A549 (cell line): ENCODE measurements around the gene WWC1. TPM values are rescaled to one million over a fixed set of nuclear protein-coding genes. Genes with fewer than 3 reads are reported as not detected.

ENCODE experiments used
- ATAC-seq, 2 experiments: fragments of 200-7000 bp in 1 of 2; fragments of >200 bp in 1 of 2; cut with Nextera tagmentation in 1 of 2; cut with Tn5 transposase in 1 of 2; 3 replicates each; pipeline versions ENCODE4 v1.8.0 to v1.9.1; 2018 to 2020; ENCODE audit warnings: mild to moderate bottlenecking in 1 of 2, moderate library complexity in 1 of 2
- CTCF ChIA-PET: fragments of 300-600 bp; sonication (Branson Sonifier 250); formaldehyde crosslinking; extraction: SDS; loops from one replicate; lab custom pipeline; 2021; ENCODE audit warnings: antibody characterized with exemption, inconsistent platforms; lab: Yijun Ruan, JAX
- POLR2A ChIA-PET: fragments of 350-600 bp; formaldehyde crosslinking; extraction: SDS; loops from one replicate; lab custom pipeline; 2021; ENCODE audit warnings: antibody characterized with exemption, inconsistent platforms; lab: Yijun Ruan, JAX
- DNase-seq, 2 experiments: peaks; one replicate each; pipeline versions ENCODE4 v3.0.0 to v3.0.0-alpha.2; 2011 to 2016; ENCODE audit warnings: low read depth in 1 of 2, low spot score in 1 of 2
- FAIRE-seq: peaks from 2 replicates; lab custom pipeline; 2011; peaks lifted over from hg19 to GRCh38; lab: Jason Lieb, UNC
- H3K27ac ChIP-seq, 2 experiments: fragments of >200 bp; sonication (Bioruptor Twin); formaldehyde crosslinking; 3 replicates each; pipeline ENCODE4 v1.5.1; 2016 to 2017
- H3K4me1 ChIP-seq: fragments of >200 bp; sonication (Bioruptor Twin); formaldehyde crosslinking; 3 replicates; pipeline ENCODE4 v1.6.1; 2016
- H3K4me2 ChIP-seq: fragments of >200 bp; sonication (Bioruptor Twin); formaldehyde crosslinking; 3 replicates; pipeline ENCODE4 v1.6.1; 2016
- H3K4me3 ChIP-seq: fragments of >200 bp; sonication (Bioruptor Twin); formaldehyde crosslinking; 3 replicates; pipeline ENCODE4 v1.5.1; 2016
- H3K9me3 ChIP-seq: fragments of >200 bp; sonication (Bioruptor Twin); formaldehyde crosslinking; 3 replicates; pipeline ENCODE4 v1.6.1; 2016
- CBX2 ChIP-seq: fragments of 200-600 bp; sonication (generic); IDR thresholded peaks from 2 replicates; pipeline ENCODE4 v1.6.1; 2016; ENCODE audit warnings: low read depth, mild to moderate bottlenecking, borderline replicate concordance
- CBX8 ChIP-seq: fragments of 200-600 bp; sonication (generic); IDR thresholded peaks from 2 replicates; pipeline ENCODE4 v1.6.1; 2016
- CHD2 ChIP-seq: fragments of 150-350 bp; IDR thresholded peaks from 2 replicates; pipeline ENCODE4 v1.6.1; 2014; ENCODE audit warnings: low read length; ENCODE audit not compliant: partially characterized antibody
- CHD4 ChIP-seq: fragments of 200-600 bp; sonication (generic); IDR thresholded peaks from 2 replicates; pipeline ENCODE4 v1.6.1; 2016; ENCODE audit warnings: antibody characterized with exemption, mild to moderate bottlenecking, borderline replicate concordance
- EHF ChIP-seq: fragments of 250-450 bp; sonication (Bioruptor Pico); IDR thresholded peaks from 2 replicates; pipeline ENCODE4 v1.5.0; 2020; ENCODE audit warnings: mild to moderate bottlenecking
- EHMT2 ChIP-seq: fragments of 200-600 bp; sonication (generic); IDR thresholded peaks from 2 replicates; pipeline ENCODE4 v1.6.1; 2016; ENCODE audit warnings: antibody characterized with exemption, low read depth, mild to moderate bottlenecking, moderate library complexity
- FOSB ChIP-seq: fragments of 250-450 bp; sonication (Bioruptor Pico); IDR thresholded peaks from 2 replicates; pipeline ENCODE4 v1.5.0; 2020; ENCODE audit warnings: mild to moderate bottlenecking, moderate library complexity
- GATA3 ChIP-seq: IDR thresholded peaks from 2 replicates; pipeline ENCODE4 v1.6.1; 2012; ENCODE audit warnings: borderline replicate concordance
- HOXB5 ChIP-seq: fragments of 250-450 bp; sonication (Bioruptor Pico); IDR thresholded peaks from 2 replicates; pipeline ENCODE4 v1.5.0; 2020; ENCODE audit warnings: mild to moderate bottlenecking, moderate library complexity
- MAZ ChIP-seq: fragments of 150-350 bp; IDR thresholded peaks from 2 replicates; pipeline ENCODE4 v1.6.1; 2014; ENCODE audit warnings: antibody characterized with exemption, low read depth, low read length, borderline replicate concordance
- NFE2L2 ChIP-seq: fragments of 150-350 bp; conservative IDR thresholded peaks from 2 replicates; pipeline ENCODE4 v1.6.1; 2014; ENCODE audit warnings: low read length
- POLR2A ChIP-seq: IDR thresholded peaks from 2 replicates; pipeline ENCODE4 v1.6.1; 2012; ENCODE audit warnings: mild to moderate bottlenecking, low read length
- POLR2AphosphoS2 ChIP-seq: conservative IDR thresholded peaks from 2 replicates; pipeline ENCODE4 v1.6.1; 2012; ENCODE audit warnings: low read length, improper control_type of control experiment, inconsistent platforms
- RCOR1 ChIP-seq: fragments of 150-350 bp; IDR thresholded peaks from 2 replicates; pipeline ENCODE4 v1.6.1; 2014; ENCODE audit warnings: antibody characterized with exemption, low read length, low read depth
- RFX5 ChIP-seq: fragments of 450-650 bp; IDR thresholded peaks from 2 replicates; pipeline ENCODE4 v1.7.1; 2014; ENCODE audit warnings: antibody characterized with exemption, mild to moderate bottlenecking, moderate library complexity
- SMC3 ChIP-seq: fragments of >200 bp; sonication (Bioruptor Twin); formaldehyde crosslinking; IDR thresholded peaks from 3 replicates; pipeline ENCODE4 v1.6.1; 2018; ENCODE audit warnings: inconsistent platforms
- SREBF2 ChIP-seq: fragments of 450-650 bp; IDR thresholded peaks from 2 replicates; pipeline ENCODE4 v1.6.1; 2014; ENCODE audit warnings: mild to moderate bottlenecking, moderate library complexity
- TP53 ChIP-seq: fragments of 250-450 bp; sonication (Bioruptor Pico); IDR thresholded peaks from 2 replicates; pipeline ENCODE4 v1.5.0; 2021; ENCODE audit warnings: mild to moderate bottlenecking, moderate library complexity
- ZC3H11A ChIP-seq: fragments of 450-650 bp; IDR thresholded peaks from 2 replicates; pipeline ENCODE4 v1.6.1; 2014; ENCODE audit warnings: antibody characterized with exemption, mild to moderate bottlenecking
- ZSCAN20 ChIP-seq: fragments of 250-450 bp; sonication (Bioruptor Pico); IDR thresholded peaks from 2 replicates; pipeline ENCODE4 v1.8.0; 2022; ENCODE audit warnings: mild to moderate bottlenecking, moderate library complexity
- WGBS: methylation state at CpG from one replicate; pipeline ENCODE4 v1.1.6; 2017; ENCODE audit errors: missing lambda C conversion rate; 5-methylcytosine and 5-hydroxymethylcytosine counted together
- polyA plus RNA-seq, 4 experiments: library from polyadenylated mRNA; depleted of rRNA in 3 of 4; stranded (reverse); fragments of >200 nt; fragmentation: RNase III in 1 of 4; extraction: RNeasy Plus Mini Kit Qiagen cat#74134 plus additional on column Dnase treatment in 1 of 4; gene quantifications; 2 replicates in 3 of 4; 3 replicates in 1 of 4; pipeline ENCODE4 v1.2.3, GENCODE V29; 2011 to 2017
- TF ChIP-seq, protein P1 (sequence below): fragments of 250-450 bp; sonication (Bioruptor Pico); IDR thresholded peaks from 2 replicates; pipeline ENCODE4 v1.5.0; 2021; ENCODE audit warnings: mild to moderate bottlenecking, moderate library complexity, borderline replicate concordance
- TF ChIP-seq, protein P2 (sequence below): IDR thresholded peaks from 2 replicates; pipeline ENCODE4 v1.6.1; 2012
- TF ChIP-seq, protein P3 (sequence below): fragments of 150-350 bp; IDR thresholded peaks from 2 replicates; pipeline ENCODE4 v1.6.1; 2014; ENCODE audit warnings: low read depth, mild to moderate bottlenecking, low read length
- TF ChIP-seq, protein P4 (sequence below): fragments of >200 bp; sonication (Bioruptor Twin); formaldehyde crosslinking; IDR thresholded peaks from 2 replicates; pipeline ENCODE4 v1.6.1; 2016

The WWC1 gene
- polyA plus RNA-seq, 2 of the 4 experiments (the other 2 are of a cell fraction), result 88.5 to 98.1 TPM

DNA sequence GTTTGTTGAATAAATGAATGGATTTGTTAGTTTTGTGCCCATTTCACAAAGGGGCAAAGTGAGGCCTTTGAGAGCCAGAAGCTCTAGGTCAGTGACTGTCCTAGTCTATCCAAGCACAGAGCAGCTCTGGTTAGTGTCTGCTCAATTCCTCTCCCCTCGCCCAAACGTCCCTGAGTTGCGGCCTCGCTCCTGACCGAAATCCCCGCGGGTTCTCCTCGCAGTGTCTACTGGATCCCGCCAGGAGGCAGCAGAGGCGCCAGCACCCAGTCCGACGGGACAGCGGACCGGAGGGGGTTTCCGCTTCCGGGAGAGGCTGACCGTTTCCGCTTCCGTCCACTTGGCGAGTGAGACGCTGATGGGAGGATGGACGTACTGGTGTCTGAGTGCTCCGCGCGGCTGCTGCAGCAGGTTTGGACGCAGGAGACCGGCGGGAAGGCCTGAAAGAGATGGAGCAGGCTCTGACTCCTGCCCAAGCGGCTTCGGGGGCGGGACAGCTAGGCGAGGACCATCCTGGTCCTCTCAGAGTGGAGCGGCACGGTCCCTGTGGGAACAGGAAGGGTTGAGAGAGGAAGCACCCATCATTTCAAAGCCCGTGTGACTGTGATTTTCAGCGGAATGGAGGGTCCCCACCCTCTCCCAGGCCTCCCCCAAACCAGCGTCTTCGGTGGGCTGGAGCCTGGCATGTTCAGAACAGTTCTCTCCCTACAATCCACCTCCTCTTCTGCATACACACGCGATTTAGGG, 194.9 kb downstream of the WWC1 start, which contains the start of gene RARS1 (continued):
- TF ChIP-seq, protein P1, sequence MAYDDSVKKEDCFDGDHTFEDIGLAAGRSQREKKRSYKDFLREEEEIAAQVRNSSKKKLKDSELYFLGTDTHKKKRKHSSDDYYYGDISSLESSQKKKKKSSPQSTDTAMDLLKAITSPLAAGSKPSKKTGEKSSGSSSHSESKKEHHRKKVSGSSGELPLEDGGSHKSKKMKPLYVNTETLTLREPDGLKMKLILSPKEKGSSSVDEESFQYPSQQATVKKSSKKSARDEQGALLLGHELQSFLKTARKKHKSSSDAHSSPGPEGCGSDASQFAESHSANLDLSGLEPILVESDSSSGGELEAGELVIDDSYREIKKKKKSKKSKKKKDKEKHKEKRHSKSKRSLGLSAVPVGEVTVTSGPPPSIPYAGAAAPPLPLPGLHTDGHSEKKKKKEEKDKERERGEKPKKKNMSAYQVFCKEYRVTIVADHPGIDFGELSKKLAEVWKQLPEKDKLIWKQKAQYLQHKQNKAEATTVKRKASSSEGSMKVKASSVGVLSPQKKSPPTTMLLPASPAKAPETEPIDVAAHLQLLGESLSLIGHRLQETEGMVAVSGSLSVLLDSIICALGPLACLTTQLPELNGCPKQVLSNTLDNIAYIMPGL, result no peak
- TF ChIP-seq, protein P2, sequence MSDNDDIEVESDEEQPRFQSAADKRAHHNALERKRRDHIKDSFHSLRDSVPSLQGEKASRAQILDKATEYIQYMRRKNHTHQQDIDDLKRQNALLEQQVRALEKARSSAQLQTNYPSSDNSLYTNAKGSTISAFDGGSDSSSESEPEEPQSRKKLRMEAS, result peak; percentile 83
- TF ChIP-seq RCOR1, result no peak
- peak; percentile 58; the same call in 1 of the 2 replicates for TF ChIP-seq POLR2AphosphoS2
- no peak for TF ChIP-seq SREBF2
- TF ChIP-seq, protein P3, sequence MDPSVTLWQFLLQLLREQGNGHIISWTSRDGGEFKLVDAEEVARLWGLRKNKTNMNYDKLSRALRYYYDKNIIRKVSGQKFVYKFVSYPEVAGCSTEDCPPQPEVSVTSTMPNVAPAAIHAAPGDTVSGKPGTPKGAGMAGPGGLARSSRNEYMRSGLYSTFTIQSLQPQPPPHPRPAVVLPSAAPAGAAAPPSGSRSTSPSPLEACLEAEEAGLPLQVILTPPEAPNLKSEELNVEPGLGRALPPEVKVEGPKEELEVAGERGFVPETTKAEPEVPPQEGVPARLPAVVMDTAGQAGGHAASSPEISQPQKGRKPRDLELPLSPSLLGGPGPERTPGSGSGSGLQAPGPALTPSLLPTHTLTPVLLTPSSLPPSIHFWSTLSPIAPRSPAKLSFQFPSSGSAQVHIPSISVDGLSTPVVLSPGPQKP, result no peak
- TF ChIP-seq CHD2, result no peak
- TF ChIP-seq ZC3H11A, result no peak
- no peak for TF ChIP-seq ZSCAN20 (CRISPR knock-in tag)
- peak; percentile 100 for TF ChIP-seq MAZ
- no peak for TF ChIP-seq CBX2
- no peak for TF ChIP-seq NFE2L2

DNA sequence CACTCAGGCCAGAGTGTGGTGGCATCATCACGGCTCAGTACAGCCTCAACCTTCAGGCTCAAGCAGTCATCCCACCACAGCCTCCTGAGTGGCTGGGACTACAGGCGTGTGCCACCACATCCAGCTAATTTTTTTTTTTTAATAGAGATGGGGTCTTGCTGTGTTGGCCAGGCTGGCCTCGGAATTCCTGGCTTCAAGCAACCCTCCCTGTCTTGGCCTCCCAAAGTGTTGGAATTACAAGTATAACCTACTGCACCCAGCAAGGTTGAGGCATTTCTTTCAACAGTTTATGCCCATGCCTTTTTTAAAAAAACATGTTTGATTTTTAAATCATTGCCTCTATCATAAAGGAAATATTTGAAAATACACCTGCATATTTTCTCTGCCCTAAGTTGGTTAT, 197.6 kb downstream of the WWC1 start:
- no peak overlapping the region for H3K4me2 ChIP-seq
- no peak for ATAC-seq
- TF ChIP-seq RFX5 (no peak), HOXB5 (CRISPR knock-in tag) (no peak), CBX8 (no peak), POLR2A (no peak), CHD2 (no peak), CHD4 (no peak), SMC3 (no peak), FOSB (CRISPR knock-in tag) (no peak), ZSCAN20 (CRISPR knock-in tag) (no peak), TP53 (CRISPR knock-in tag) (no peak), GATA3 (no peak), EHMT2 (no peak), EHF (CRISPR knock-in tag) (no peak)
- TF ChIP-seq, protein P4, sequence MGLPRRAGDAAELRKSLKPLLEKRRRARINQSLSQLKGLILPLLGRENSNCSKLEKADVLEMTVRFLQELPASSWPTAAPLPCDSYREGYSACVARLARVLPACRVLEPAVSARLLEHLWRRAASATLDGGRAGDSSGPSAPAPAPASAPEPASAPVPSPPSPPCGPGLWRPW, result no peak
- TF ChIP-seq, protein P3, result no peak
- TF ChIP-seq, all 56 proteins: peak for 0
- ChIA-PET CTCF (interaction anchor here (1.5 kb wide), 1 partner anchor 10 kb away, joined by 3 read pairs; no protein-coding TSS in a partner anchor), POLR2A (interaction anchor here (0.6 kb wide), 1 partner anchor 121 kb away, joined by 3 read pairs; no protein-coding TSS in a partner anchor)
- DNase-seq, result no peak
- H3K27ac ChIP-seq, result no peak overlapping the region
- WGBS, result 94% methylated on average over 3 of the region's 3 CpGs
- no peak for FAIRE-seq
- H3K4me3 ChIP-seq, result no peak overlapping the region
- H3K4me1 ChIP-seq, result peaks cover 10% of the 10 kb centered on the region
- no peaks in the 10 kb centered on the region for H3K9me3 ChIP-seq
